Left colon (tissue), 2 donors: Measurements from ENCODE around the gene NCAM1. TPM values are rescaled to one million over a fixed set of nuclear protein-coding genes. Genes with fewer than 3 reads are reported as not detected.

Experiments
- ATAC-seq: fragments of 200-7000 bp; cut with Tn5 transposase; one replicate; pipeline ENCODE4 v1.9.1; 2020; ENCODE audit warnings: mild to moderate bottlenecking, moderate library complexity
- DNase-seq, 2 donors: peaks; one replicate each; pipeline ENCODE4 v3.0.0-alpha.2; 2020
- intact Hi-C, 2 donors: fragments of 100-400 bp; cut with DNase I in 1 of 2; cut with micrococcal nuclease in 1 of 2; formaldehyde crosslinking; loops; one replicate each; pipeline versions ENCODE4 v1.11.2 to v1.14.0; 2022; cut with DNase I, micrococcal nuclease
- total RNA-seq, 2 donors: library from RNA; stranded (reverse); fragmentation: NEBNext Ultra II Directional; extraction: Animal tissue kit (Norgen Biotek cat#: 25700); gene quantifications; one replicate each; pipeline ENCODE4 v1.2.1, GENCODE V29; 2021
- donor health status: DM: no; HTN: no; CAD: no.
- donor health status: DM: yes; HTN: yes; CAD: no.

The NCAM1 gene
- total RNA-seq, 2 donors from 2014 or later: 3.1 to 12.1 TPM

DNA sequence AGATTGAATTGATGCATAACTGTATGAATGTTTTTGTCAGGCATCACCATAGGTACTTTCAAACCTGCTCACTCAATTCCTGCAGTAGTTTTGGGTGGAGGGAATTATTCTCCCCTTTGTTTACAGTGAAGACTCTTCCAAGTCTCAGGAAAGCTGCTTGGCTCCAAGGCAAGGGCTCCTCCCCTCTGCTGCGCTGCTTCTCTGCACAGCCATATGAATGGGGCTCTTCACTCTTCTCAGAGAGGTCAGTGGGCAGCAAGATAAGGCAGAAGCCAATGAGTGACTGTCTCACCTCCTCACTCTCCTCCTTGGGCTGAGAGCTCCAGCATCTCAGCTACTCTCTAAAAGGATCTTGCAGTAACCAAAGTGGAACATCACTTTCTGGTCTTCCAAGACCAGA lies 187.4 kb downstream of the NCAM1 start:
- intact Hi-C loops: no loop called here
- DNase-seq (no peak), ATAC-seq (no peak)

DNA sequence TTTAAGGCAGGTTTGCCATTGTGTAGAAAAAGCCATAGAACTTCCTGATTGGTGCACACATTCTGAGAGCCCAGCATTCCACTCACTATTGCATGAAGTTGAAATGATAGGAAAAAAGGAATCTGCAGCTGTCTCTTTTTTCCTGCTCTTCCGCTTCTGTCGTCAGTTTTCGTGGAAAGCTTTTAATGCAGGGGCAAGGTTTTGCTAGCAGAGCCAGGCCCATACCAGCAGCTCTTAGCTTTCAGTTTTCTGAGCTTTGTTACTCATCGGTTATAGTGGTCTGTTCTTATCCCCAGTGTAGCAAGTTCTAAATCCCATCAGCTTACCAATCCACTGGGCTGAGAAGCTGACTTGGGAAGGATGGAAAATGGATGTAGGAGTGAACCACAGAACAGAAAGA lies 190.3 kb downstream of the NCAM1 start:
- intact Hi-C loops: no loop called here
- ATAC-seq (no peak), DNase-seq (no peak)

DNA sequence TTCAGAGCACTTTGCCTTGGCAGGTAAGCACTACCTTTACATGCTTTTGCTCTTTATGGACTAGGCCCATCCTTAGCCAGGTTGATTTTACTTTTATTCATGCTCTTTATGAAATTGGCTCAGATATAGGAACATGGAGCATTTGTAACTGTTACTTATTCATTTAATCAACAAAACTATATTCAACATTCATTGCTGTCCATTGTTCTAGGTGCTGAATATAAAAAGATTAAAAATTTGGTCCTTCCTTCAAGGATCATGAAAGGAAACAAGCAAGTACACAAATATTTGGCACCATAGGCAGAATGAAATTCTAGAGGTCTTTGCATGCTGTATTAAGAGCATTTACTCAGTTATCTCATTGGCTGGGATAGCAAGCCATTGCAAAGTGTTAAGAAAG lies 191.3 kb downstream of the NCAM1 start:
- intact Hi-C loops: no loop called here
- ATAC-seq (no peak), DNase-seq (no peak)

DNA sequence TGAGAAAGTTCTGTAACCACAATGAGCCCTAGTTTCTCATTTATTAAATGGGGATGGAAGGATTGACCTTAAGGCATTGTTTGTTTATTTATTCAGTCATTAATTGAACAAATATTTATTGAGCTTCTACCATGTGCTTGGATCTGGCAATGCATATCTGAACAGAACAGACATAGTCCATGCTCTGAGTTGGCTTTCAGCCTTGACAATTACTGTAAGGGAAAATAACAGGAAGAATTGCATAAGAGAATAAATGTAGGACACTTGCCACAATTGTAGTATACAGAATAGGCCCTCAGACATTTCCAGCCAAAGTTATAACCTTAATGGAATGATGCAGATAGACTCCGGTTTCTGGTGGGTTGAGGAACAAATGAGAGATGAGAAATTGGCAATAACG lies 192.6 kb downstream of the NCAM1 start:
- DNase-seq: no peak
- intact Hi-C loops: no loop called here
- ATAC-seq: no peak

DNA sequence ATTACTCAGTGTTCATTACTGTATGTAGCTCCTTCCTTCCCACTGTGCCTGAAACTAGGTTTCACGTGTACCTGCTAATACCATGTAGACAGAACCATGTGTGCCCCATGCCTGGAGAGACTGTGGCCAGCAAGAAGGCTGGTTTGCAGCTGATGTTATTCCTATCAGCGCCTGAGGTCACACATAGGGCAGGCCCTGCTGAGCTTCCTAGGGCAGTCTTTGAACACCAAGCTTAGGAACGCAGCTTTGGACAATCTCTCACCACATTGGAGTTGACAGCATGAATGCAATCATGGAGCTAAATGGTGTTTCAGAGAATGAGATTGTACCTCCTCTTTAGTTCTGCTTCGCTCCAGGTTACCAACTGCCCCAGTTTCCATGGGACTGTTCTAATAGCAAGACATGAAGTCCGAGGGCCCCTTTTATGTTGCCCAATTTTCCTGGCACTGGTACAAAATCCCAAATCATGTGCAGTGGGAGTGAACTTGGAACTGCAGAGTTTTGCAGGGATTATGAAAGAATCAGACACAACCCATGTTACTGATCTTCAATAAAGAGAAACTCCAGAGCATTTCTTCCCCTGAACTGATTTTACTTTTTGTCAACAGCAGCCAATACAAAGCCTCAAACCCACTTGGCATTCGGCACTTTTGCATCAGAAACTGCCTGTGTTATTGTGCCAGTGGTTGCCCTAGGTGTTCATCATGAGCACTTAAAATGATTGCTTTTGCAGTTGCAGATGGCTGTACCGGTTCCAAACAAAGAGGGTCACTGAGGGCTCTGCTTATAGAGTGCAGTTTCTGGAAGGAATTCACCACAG lies 199.0 kb downstream of the NCAM1 start:
- no peak for ATAC-seq
- intact Hi-C loops: no loop called here
- DNase-seq: no peak

DNA sequence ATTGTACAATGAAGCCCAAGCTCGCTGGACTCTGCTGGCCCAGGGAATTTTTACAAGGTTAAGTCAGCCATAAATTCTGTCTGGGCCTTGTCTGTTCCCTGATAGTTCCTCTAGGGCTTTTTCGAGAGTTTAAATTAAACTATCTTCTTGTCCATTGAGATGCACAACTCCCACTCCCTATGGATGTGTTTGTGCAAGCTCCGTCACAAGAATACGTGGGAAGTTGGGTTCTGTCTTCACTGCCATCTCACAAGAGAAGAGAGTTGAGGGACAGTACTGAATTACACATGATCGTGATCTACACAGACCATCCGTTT lies 199.5 kb downstream of the NCAM1 start:
- intact Hi-C loops: no loop called here
- DNase-seq (no peak), ATAC-seq (no peak)

DNA sequence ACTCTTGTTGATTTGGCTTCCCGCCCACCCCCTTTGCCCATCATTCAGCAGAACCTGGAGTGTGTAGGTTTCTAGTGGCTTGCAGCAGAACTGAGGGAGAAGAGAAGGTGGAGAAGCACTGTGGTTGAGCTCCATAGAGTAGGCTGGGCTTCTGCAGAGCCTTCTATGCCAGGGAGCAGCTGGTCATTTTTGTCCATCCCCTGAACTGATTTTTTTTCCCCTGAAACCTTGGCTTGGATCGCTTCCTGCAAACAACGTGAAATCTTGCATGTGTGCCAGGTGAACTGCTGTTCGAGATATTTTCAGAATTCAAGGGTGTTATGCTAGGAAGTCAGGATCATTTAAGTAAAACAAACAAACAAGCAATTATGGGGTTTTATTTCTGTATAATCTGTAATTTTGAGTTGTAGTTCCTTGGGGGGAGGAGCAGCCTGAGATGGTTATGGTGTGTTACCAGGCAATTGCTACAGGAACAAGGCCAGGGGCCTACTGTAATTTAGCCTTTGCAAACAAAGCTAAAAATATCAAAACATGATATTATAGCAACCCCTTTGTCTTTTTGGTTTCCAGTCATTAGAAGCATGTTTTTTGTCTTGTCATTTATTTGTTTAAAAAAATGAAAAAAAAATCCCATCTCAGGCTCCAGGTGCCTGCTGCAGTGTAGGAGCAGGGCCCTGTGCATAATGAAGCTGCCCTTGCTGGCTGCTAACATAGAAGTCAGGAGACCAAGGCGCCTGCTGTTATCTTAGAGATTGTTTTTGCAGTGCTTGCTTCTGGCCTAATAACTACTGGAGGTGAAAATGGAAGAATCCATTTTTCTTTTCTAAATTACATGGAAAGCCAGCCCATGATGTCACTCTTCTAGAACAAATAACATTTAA lies 200.7 kb downstream of the NCAM1 start:
- no peak for DNase-seq
- ATAC-seq: no peak
- intact Hi-C loops: no loop called here

DNA sequence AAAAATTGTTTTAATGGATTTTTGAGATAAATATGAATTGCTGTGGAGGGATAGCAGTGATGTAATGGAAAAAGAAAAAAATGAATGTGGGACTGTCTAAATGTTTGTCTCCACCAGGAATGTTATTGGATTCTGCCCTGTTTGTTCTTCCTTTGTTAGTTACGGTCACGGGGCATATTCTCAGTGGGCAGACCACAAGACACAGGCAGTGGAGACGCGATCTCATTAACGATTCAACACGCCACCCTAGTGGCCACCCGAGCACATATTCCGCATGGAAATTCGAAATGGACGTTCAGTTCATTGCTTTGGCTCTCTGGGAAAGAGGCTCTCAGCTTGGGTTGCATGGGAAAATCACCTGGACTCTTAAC lies 201.4 kb downstream of the NCAM1 start:
- intact Hi-C loops: no loop called here
- DNase-seq (no peak), ATAC-seq (no peak)

DNA sequence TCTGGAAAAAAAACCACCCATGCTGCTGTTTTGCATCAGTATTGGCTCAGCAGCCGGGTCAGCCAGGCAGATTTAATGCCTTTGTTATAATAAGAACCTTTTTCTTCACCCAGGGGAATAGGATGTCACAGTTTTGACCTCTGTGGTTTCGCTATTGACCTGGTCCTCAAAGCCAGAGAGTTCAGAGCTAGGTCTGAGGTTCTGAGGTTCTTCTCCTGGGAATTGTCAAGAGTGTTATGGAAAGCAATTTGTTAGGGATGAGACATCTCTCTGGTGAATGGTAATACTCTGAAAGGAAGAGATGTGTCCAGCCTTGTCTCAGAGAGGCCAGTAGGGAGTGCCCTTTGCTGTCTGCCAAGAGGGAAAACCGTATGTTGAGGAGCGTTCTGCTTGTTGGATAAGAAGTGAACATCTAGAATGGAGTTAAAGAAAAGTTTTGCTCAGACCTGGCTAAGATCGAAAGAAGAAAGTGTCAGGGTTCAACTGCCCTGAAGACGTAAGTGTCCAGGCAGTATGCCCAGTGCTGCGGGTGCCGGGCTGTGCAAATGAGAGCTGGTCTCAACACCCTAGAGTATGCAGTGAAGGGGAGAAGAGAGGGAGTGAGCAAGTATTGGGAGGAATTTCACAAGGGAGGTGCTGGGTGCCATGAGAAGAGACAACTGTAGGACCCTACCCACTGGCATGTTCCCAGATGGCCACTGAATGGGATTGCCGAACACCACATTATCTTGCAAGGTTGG lies 202.2 kb downstream of the NCAM1 start:
- no peak for DNase-seq
- no peak for ATAC-seq
- intact Hi-C loops: no loop called here

DNA sequence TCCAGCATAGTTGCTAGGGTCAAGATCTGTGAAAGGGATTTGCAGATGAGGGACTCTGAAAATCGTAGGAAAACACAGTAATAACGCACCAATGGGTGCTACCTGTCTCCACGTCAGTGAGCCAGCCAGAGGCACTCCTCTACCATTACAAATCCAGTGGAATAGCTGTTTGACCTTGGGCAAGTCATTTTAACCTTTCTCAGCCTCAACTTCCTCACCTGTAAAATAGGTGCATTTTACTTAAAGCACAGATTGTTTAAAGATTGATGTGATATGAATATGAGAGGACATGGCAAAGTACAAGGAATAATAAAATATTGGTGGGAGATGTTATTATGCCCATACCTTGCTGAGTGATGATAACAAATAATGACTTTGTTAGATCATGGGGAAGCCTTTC lies 205.1 kb downstream of the NCAM1 start:
- ATAC-seq (no peak), DNase-seq (no peak)
- intact Hi-C loops: no loop called here

DNA sequence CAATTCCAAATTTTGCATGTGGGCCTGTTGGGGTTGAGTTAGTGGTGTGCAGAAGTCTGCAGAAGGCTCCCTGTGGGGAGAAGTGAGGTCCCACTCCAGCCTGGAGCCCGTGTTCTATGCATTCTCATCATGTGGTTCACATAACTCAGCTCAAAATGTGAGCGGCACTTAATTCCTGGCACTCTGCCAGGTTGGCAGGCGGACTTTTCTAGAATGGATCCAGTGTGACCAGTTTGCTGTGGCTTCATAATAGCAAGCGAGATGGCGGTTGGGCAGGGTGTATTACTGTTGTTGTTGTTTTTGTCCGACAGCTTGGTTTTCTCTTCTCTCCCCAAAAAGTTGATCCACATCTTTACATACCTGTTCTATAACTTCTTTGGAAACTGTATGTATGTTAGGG lies 206.4 kb downstream of the NCAM1 start:
- intact Hi-C loops: no loop called here
- ATAC-seq: no peak
- DNase-seq: no peak

DNA sequence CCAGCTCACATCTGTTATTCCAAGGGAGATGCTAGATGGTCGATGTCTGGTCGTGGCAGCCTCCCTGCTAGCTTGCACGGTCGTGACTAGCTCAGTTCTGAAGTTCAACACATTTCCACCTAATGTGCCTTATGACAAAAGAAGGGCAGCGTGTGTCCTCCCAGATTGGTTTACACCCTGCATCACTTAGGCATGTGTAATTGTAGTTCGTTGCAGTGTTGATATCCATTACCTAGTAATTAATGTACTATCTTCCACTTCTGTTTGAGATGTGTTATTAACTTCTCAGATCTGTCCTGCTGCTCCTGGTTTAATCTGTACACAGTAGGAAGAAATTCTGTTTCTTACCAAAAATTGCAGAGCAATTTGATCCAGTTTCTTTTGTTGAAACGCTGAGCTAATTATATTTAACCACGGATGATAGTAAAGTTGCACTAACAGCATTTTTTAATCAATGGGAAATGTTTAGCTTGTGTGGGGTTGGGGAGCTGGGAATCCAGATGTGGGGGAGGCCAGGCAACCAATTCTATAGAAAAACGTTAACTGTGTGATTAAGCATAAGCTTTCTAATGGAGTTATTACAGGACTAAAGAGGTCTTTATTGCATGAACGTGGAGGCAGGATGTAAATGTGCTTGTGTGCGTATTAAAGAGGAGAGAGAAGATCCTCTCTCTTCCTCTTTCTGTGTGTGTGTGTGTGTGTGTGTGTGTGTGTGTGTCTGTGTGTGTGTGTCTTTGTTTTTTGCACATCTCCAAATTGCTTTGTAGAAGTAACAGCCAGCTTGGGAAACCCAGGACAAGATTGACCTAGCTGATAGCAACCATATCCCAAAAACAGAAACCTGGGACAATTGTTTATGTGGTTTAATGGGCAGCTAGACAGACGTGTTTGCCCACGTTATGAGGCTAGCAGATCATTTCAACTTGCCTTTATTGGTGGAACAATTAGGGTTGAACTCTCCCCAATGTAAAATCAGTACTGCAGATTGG lies 207.4 kb downstream of the NCAM1 start:
- intact Hi-C loops: no loop called here
- DNase-seq (no peak), ATAC-seq (no peak)

DNA sequence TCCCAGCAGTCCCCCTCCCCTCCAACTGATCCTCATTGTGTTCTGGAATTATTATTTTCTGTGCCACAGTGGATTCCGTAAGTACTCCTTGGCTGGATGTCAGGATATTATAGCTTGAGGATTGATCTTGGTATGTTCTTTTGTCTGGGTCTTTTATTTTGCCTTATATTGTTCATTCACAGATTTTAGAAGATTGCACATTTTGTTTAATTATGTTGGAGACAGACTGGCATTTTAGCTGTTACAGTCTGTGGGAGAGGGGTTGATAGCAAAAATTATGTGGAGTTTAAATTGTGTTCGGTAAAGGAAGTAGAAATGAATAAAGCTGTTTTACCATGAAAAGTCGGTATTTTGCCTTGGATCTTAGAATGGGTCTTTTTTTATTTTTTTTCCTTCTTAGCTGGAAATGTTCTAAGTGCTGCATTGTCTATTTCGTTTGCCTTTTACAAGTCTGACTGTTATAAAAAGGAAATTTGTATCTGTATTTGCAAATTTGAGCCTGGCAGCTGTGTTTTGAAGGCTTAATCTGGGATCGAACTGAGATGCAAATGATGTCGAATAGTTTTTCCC lies 211.2 kb downstream of the NCAM1 start:
- intact Hi-C loops: no loop called here
- no peak for ATAC-seq

DNA sequence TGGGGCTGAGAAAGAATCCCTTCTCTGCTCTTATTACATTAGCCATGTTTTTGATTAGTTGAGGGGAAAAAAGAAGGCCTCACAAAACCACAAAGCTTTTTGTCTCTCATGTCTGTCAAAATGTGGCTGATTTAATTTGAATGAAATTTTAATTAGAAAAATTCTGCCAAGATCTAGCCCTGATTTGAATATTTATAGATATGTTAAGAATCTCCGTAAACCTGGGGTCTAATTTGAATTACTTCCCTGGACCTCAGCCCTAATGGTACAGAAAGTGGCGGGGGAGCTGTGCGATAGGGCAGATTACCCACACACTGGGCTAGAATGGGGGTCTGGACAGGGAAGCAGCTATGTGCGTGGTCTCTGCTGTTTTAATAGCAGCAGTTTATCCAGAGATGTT lies 211.9 kb downstream of the NCAM1 start:
- no peak for ATAC-seq
- DNase-seq: no peak
- intact Hi-C loops: no loop called here

More for the DNA sequence above, 211.2 kb downstream of the NCAM1 start:
- DNase-seq: no peak

DNA sequence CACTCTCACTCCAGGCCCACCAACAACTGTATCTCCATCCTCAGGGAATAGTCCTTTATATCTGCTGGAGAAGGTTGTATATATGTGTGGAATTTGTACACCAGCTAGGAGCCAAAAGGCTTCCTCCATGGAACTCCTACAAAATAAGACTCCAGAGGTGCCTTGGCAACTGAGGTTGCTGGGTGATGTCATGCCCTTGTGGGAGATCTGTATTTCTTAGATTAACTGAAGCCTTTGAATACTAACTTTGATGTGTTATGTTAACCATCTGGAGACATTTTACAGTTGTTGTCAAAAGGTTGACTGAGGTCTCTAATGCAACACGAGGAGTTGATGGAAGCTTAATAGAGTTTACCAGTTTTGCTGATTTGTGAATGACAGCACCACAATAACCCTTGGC lies 213.7 kb downstream of the NCAM1 start:
- intact Hi-C loops: no loop called here
- DNase-seq (no peak), ATAC-seq (no peak)

DNA sequence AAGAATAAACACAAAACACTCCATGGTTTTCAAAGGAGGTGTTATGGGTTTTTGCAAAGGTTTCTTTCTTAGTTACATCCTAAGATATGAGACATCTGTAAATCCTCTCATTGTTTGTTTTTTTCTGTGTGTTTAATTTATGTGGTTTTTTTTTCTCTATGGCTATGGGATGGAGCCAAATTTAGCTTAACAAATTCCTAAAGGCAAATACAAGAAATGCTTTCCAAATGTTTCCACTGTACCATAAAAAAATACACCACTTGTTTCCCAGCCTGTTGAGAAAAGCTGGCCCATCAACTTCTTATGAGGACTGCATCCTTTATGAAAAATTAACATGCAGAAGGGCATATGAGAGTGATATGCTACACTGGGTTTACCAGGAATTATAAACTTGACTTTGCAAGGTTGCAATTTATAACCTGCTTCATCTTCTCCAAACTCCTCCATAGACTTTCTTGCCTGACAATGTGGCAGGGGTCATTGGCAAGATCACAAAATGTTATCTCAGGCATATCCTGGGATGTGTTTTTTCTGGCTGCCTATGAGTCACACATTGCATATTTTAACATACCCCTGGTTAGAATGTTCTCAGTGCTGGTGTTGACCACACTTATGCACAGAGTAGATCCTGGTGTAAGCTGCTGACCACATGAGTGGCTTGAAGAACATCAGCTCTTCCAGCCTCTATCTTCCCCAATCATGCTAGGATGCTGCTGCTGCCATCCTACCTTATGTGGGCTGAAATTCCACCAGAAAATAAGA lies 215.6 kb downstream of the NCAM1 start:
- DNase-seq (no peak), ATAC-seq (no peak)
- intact Hi-C loops: no loop called here

DNA sequence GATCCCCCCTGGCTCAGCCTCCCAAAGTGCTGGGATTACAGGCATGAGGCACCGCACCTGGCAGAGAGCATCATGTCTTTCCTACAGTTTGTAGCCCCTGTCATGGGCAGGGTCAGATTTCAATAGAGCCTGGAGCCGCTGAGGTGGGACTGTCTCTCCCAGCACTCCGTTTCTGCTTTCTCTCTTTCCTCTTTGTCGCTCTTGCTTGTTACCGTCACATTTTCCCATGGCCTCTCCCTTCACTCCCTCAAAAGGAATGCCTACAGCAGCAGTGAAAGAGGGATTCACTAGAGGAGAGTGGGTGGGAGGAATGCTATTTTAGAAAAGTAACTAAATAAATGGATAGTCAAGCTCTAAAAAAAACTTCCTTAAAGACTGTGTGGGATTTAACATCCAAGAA lies 216.5 kb downstream of the NCAM1 start:
- no peak for ATAC-seq
- intact Hi-C loops: no loop called here
- DNase-seq: no peak
